Thyroid gland (tissue), 4 donors: ENCODE data around the gene MEAK7.

Experiments used
- CTCF ChIP-seq, 6 experiments: fragments of 200-600 bp in 3 of 6; fragments of 450-650 bp in 3 of 6; sonication (generic) in 3 of 6; IDR thresholded peaks; one replicate each; pipeline ENCODE4 v1.5.1; 2016 to 2019; ENCODE audit warnings: antibody characterized with exemption in 6 of 6, mild to moderate bottlenecking in 2 of 6, inconsistent platforms in 1 of 6, moderate library complexity in 1 of 6
- POLR2A ChIP-seq, 2 donors: fragments of 450-650 bp; IDR thresholded peaks; one replicate each; pipeline ENCODE4 v1.6.1; 2017; ENCODE audit warnings: antibody characterized with exemption in 2 of 2, mild to moderate bottlenecking in 2 of 2, moderate library complexity in 1 of 2

- TF ChIP-seq CTCF (IDR thresholded peaks at IDR 0.05) (no peak), POLR2A (IDR thresholded peaks at IDR 0.05) (no peak)
Measured at GRCh38 chr16:84455031-84455430, 49.4 kb downstream of the MEAK7 start.
